H9 (cell line): Measurements from ENCODE around the gene RAPGEF6. TPM values are rescaled to one million over a fixed set of nuclear protein-coding genes. Genes with fewer than 3 reads are reported as not detected.

ENCODE experiments used
- DNase-seq: peaks from one replicate; pipeline ENCODE4 v3.0.0-alpha.2; 2017
- H2AFZ ChIP-seq: one replicate; pipeline ENCODE4 v1.6.1; 2013; ENCODE audit warnings: mild to moderate bottlenecking, low read length, control low read depth, moderate library complexity
- H2AK5ac ChIP-seq: 2 replicates; pipeline ENCODE4 v1.6.1; 2013; ENCODE audit warnings: low read length, control low read depth, mixed read lengths; ENCODE audit not compliant: insufficient read length
- H2BK120ac ChIP-seq: one replicate; pipeline ENCODE4 v1.6.1; 2013; ENCODE audit warnings: low read depth, mild to moderate bottlenecking, low read length, control low read depth, inconsistent platforms; ENCODE audit not compliant: poor library complexity, severe bottlenecking
- H2BK12ac ChIP-seq: 2 replicates; pipeline ENCODE4 v1.6.1; 2013; ENCODE audit warnings: low read length, control low read depth, mixed read lengths, low read depth; ENCODE audit not compliant: insufficient read length
- H2BK15ac ChIP-seq: 2 replicates; pipeline ENCODE4 v1.6.1; 2013; ENCODE audit warnings: low read depth, low read length, control low read depth
- H2BK20ac ChIP-seq: one replicate; pipeline ENCODE4 v1.6.1; 2013; ENCODE audit warnings: low read depth, mild to moderate bottlenecking, low read length, control low read depth, inconsistent platforms; ENCODE audit not compliant: poor library complexity, severe bottlenecking
- H2BK5ac ChIP-seq: 2 replicates; pipeline ENCODE4 v1.6.1; 2013; ENCODE audit warnings: low read length, control low read depth, mixed read lengths; ENCODE audit not compliant: insufficient read length
- H3K14ac ChIP-seq: 2 replicates; pipeline ENCODE4 v1.6.1; 2013; ENCODE audit warnings: low read length, control low read depth; ENCODE audit not compliant: insufficient read depth
- H3K18ac ChIP-seq: 2 replicates; pipeline ENCODE4 v1.6.1; 2013; ENCODE audit warnings: low read depth, mild to moderate bottlenecking, mixed read lengths, low read length, control low read depth; ENCODE audit not compliant: insufficient read length
- H3K23ac ChIP-seq: 2 replicates; pipeline ENCODE4 v1.6.1; 2013; ENCODE audit warnings: low read length, control low read depth, mixed read lengths, low read depth; ENCODE audit not compliant: insufficient read length
- H3K23me2 ChIP-seq: 2 replicates; pipeline ENCODE4 v1.6.1; 2013; ENCODE audit warnings: low read depth, mild to moderate bottlenecking, mixed read lengths, low read length, control low read depth; ENCODE audit not compliant: insufficient read length, poor library complexity, severe bottlenecking
- H3K27ac ChIP-seq: 2 replicates; pipeline ENCODE4 v1.5.1; 2013; ENCODE audit warnings: low read length, control low read depth, mixed read lengths, low read depth; ENCODE audit not compliant: insufficient read length
- H3K27me3 ChIP-seq: 2 replicates; pipeline ENCODE4 v1.6.1; 2013; ENCODE audit warnings: low read length, control low read depth, inconsistent platforms; ENCODE audit not compliant: insufficient read depth
- H3K4ac ChIP-seq: 2 replicates; pipeline ENCODE4 v1.6.1; 2013; ENCODE audit warnings: low read depth, mild to moderate bottlenecking, control low read depth, inconsistent platforms, low read length, moderate library complexity
- H3K4me1 ChIP-seq: 2 replicates; pipeline ENCODE4 v1.6.1; 2013; ENCODE audit warnings: low read length, control low read depth, inconsistent platforms; ENCODE audit not compliant: insufficient read depth
- H3K4me2 ChIP-seq: 2 replicates; pipeline ENCODE4 v1.6.1; 2013; ENCODE audit warnings: low read length, control low read depth, mixed read lengths; ENCODE audit not compliant: insufficient read length, insufficient read depth
- H3K56ac ChIP-seq: 2 replicates; pipeline ENCODE4 v1.6.1; 2013; ENCODE audit warnings: low read depth, mild to moderate bottlenecking, mixed read lengths, low read length, control low read depth; ENCODE audit not compliant: insufficient read length
- H3K79me1 ChIP-seq: 2 replicates; pipeline ENCODE4 v1.6.1; 2013; ENCODE audit warnings: low read depth, mild to moderate bottlenecking, moderate library complexity, low read length, control low read depth, inconsistent platforms; ENCODE audit not compliant: insufficient read depth, poor library complexity, severe bottlenecking
- H3K79me2 ChIP-seq: 2 replicates; pipeline ENCODE4 v1.6.1; 2013; ENCODE audit warnings: low read length, control low read depth, inconsistent platforms; ENCODE audit not compliant: insufficient read depth
- H3K9ac ChIP-seq: 2 replicates; pipeline ENCODE4 v1.6.1; 2013; ENCODE audit warnings: low read length, control low read depth, mixed read lengths; ENCODE audit not compliant: insufficient read length; ENCODE audit errors: extremely low read depth
- H3K9me3 ChIP-seq: one replicate; pipeline ENCODE4 v1.6.1; 2013; ENCODE audit warnings: low read depth, low read length, inconsistent platforms; ENCODE audit not compliant: control insufficient read depth
- H3T11ph ChIP-seq: one replicate; pipeline ENCODE4 v1.6.1; 2013; ENCODE audit warnings: mild to moderate bottlenecking, low read length, control low read depth, inconsistent platforms
- H4K20me1 ChIP-seq: one replicate; pipeline ENCODE4 v1.6.1; 2013; ENCODE audit not compliant: control insufficient read depth, insufficient read length, insufficient read depth
- H4K5ac ChIP-seq: 2 replicates; pipeline ENCODE4 v1.6.1; 2013; ENCODE audit warnings: low read depth, mild to moderate bottlenecking, mixed read lengths, low read length, control low read depth; ENCODE audit not compliant: insufficient read length
- H4K8ac ChIP-seq: replicated peaks from 2 replicates; pipeline ENCODE4 v1.6.1; 2013; ENCODE audit warnings: low read length, control low read depth, mixed read lengths, low read depth; ENCODE audit not compliant: insufficient read length
- H4K91ac ChIP-seq: 2 replicates; pipeline ENCODE4 v1.6.1; 2013; ENCODE audit warnings: low read depth, mild to moderate bottlenecking, moderate library complexity, mixed read lengths, low read length, control low read depth; ENCODE audit not compliant: insufficient read length
- H3K27ac Mint-ChIP-seq, 3 experiments: 2 replicates in 2 of 3; 3 replicates in 1 of 3; pipeline ENCODE4 v1.8.0; 2020 to 2021; ENCODE audit warnings: mixed read lengths in 3 of 3, mild to moderate bottlenecking in 1 of 3, moderate library complexity in 1 of 3
- H3K27me3 Mint-ChIP-seq: 2 replicates; pipeline ENCODE4 v1.8.0; 2021; ENCODE audit warnings: low read depth, mild to moderate bottlenecking, moderate library complexity, mixed read lengths
- H3K36me3 Mint-ChIP-seq, 3 experiments: 2 replicates in 2 of 3; 3 replicates in 1 of 3; pipeline ENCODE4 v1.8.0; 2020 to 2021; ENCODE audit warnings: low read depth in 3 of 3, mixed read lengths in 3 of 3; ENCODE audit not compliant: insufficient read depth in 1 of 3
- H3K4me1 Mint-ChIP-seq, 2 experiments: 2 replicates each; pipeline ENCODE4 v1.8.0; 2020; ENCODE audit warnings: mixed read lengths in 2 of 2
- H3K4me3 Mint-ChIP-seq, 2 experiments: 2 replicates in 1 of 2; 3 replicates in 1 of 2; pipeline ENCODE4 v1.8.0; 2020 to 2021; ENCODE audit warnings: mild to moderate bottlenecking in 2 of 2, mixed read lengths in 2 of 2, moderate library complexity in 1 of 2
- H3K9me3 Mint-ChIP-seq, 2 experiments: 2 replicates in 1 of 2; 3 replicates in 1 of 2; pipeline ENCODE4 v1.8.0; 2020; ENCODE audit warnings: mild to moderate bottlenecking in 2 of 2, mixed read lengths in 2 of 2, moderate library complexity in 1 of 2
- WGBS: extraction: QIAGEN DNeasy Blood & Tissue Kit; methylation state at CpG from one replicate; pipeline ENCODE4 v1.1.7; 2013; ENCODE audit warnings: missing lambda C conversion rate, low lambda C conversion rate, mixed read lengths; ENCODE audit not compliant: insufficient read length; ENCODE audit errors: extremely low coverage; 5-methylcytosine and 5-hydroxymethylcytosine counted together
- total RNA-seq: library from RNA; stranded (reverse); gene quantifications from 2 replicates; pipeline ENCODE4 v1.2.1, GENCODE V29; 2021
- TF ChIP-seq, protein P1 (sequence below): fragments of 200-600 bp; sonication (generic); conservative IDR thresholded peaks from 3 replicates; pipeline ENCODE4 v1.8.0; 2021; ENCODE audit warnings: antibody characterized with exemption, mild to moderate bottlenecking

RAPGEF6 gene
- total RNA-seq, 1 experiment from 2014 or later: 19.7 TPM

- H3K79me1 ChIP-seq: no peaks in the 10 kb centered on the region
- Mint-ChIP-seq H3K4me3 (no peak overlapping the region), H3K36me3 (peaks cover 6 to 38% (median 32%) of the 10 kb centered on the region in 3 experiments; a peak in 6 of 7 replicates), H3K27ac (peak overlapping the region in 2 of 3 experiments; percentile 21 to 33; a peak in 4 of 7 replicates), H3K9me3 (0 out of 5 replicates have a peak, but pooled peaks cover 0 to under 1% of the 10 kb centered on the region in 2 experiments), H3K4me1 (no peaks in the 10 kb centered on the region), H3K27me3 (no peaks in the 10 kb centered on the region)
- no peak overlapping the region for H2BK5ac ChIP-seq
- H3K23me2 ChIP-seq: no peaks in the 10 kb centered on the region
- TF ChIP-seq, protein P1, sequence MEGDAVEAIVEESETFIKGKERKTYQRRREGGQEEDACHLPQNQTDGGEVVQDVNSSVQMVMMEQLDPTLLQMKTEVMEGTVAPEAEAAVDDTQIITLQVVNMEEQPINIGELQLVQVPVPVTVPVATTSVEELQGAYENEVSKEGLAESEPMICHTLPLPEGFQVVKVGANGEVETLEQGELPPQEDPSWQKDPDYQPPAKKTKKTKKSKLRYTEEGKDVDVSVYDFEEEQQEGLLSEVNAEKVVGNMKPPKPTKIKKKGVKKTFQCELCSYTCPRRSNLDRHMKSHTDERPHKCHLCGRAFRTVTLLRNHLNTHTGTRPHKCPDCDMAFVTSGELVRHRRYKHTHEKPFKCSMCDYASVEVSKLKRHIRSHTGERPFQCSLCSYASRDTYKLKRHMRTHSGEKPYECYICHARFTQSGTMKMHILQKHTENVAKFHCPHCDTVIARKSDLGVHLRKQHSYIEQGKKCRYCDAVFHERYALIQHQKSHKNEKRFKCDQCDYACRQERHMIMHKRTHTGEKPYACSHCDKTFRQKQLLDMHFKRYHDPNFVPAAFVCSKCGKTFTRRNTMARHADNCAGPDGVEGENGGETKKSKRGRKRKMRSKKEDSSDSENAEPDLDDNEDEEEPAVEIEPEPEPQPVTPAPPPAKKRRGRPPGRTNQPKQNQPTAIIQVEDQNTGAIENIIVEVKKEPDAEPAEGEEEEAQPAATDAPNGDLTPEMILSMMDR: no peak
- H3K4ac ChIP-seq: no peak overlapping the region
- H2AFZ ChIP-seq: no peak overlapping the region
- no peak overlapping the region for H3K56ac ChIP-seq
- no peak overlapping the region for H2BK20ac ChIP-seq
- no peak overlapping the region for H3K27ac ChIP-seq
- no peak overlapping the region for H4K5ac ChIP-seq
- H3T11ph ChIP-seq: no peak overlapping the region
- DNase-seq: no peak
- H3K27me3 ChIP-seq: no peaks in the 10 kb centered on the region
- no peak overlapping the region for H3K9ac ChIP-seq
- no CpG with 5 or more reads among the region's 5 CpGs for WGBS
- H3K18ac ChIP-seq: no peak overlapping the region
- H3K4me2 ChIP-seq: no peak overlapping the region
- no peak overlapping the region for H2BK15ac ChIP-seq
- no peak overlapping the region for H4K91ac ChIP-seq
- H2AK5ac ChIP-seq: no peak overlapping the region
- no peaks in the 10 kb centered on the region for H3K4me1 ChIP-seq
- no peak overlapping the region for H2BK12ac ChIP-seq
- no peak overlapping the region for H3K14ac ChIP-seq
- no peaks in the 10 kb centered on the region for H3K79me2 ChIP-seq
- no peaks in the 10 kb centered on the region for H3K9me3 ChIP-seq
- H3K23ac ChIP-seq: no peak overlapping the region
- no peak overlapping the region for H2BK120ac ChIP-seq
- no peak overlapping the region for H4K8ac ChIP-seq
- H4K20me1 ChIP-seq: no peaks in the 10 kb centered on the region
Observed at GRCh38 chr5:131396630-131397273, 238.3 kb downstream of the RAPGEF6 start.
